ENCODE data around the gene FBXW4.

- TF ChIP-seq CTCF (conservative IDR thresholded peaks at IDR 0.05; ENCODE audit: low read length) = no peak
- no peak for TF ChIP-seq EZH2phosphoT487 (IDR thresholded peaks at IDR 0.05; ENCODE audit: borderline replicate concordance, low read depth, low read length)
Measured at GRCh38 chr10:101615525-101616116, 79.3 kb downstream of the FBXW4 start.
